ENCODE results near the gene COQ7.

The COQ7 gene

DNA sequence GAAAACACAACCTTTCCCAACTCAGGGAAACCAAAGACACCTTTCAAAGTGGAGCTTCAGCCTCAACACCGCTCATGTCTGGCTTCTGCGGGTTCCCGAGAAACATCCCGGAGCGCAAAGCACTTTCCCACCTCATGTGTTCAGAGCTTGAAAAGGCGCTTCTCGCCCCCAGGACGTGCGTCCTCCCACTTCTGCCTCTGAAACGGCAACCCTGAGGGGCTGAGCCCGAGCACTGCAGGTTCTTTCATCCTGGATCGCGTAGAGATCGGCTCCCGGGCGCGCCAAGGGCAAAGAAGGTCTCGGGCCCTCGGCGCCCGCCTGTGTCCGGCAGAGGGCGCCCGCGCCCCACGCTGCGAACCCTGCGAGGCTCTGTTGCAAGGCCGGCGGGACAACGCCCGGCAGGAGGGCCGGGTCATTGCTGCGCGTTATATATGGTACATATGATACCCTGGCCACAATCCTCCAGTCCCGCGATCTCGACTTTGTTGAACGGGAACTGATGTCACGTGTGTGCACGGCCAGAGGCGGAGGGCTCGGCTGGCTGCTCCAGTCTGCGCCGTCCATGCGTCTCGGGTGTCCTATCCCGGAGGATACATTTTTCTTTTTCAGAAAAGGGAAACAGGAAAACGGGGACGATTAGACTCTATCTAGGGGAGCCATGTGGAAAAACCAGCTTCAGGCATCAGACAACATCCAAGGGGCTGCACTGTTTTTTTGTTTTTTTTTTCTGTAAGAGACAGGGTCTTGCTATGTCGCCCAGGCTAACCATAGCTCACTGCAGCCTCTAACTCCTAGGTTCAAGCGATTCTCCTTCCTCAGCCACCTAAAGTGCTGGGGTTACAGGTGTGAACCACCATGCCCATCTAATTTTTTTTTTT is 19.1 kb downstream of the COQ7 start:
- peak; percentile 80 for DNase-seq

GRCh38 chr16:19088341-19088916 is 21.0 kb downstream of the COQ7 start:
- no peak for DNase-seq

GRCh38 chr16:19089410-19089955 is 22.1 kb downstream of the COQ7 start:
- DNase-seq: no peak

GRCh38 chr16:19090916-19091315 is 23.5 kb downstream of the COQ7 start:
- no peak for DNase-seq

DNA sequence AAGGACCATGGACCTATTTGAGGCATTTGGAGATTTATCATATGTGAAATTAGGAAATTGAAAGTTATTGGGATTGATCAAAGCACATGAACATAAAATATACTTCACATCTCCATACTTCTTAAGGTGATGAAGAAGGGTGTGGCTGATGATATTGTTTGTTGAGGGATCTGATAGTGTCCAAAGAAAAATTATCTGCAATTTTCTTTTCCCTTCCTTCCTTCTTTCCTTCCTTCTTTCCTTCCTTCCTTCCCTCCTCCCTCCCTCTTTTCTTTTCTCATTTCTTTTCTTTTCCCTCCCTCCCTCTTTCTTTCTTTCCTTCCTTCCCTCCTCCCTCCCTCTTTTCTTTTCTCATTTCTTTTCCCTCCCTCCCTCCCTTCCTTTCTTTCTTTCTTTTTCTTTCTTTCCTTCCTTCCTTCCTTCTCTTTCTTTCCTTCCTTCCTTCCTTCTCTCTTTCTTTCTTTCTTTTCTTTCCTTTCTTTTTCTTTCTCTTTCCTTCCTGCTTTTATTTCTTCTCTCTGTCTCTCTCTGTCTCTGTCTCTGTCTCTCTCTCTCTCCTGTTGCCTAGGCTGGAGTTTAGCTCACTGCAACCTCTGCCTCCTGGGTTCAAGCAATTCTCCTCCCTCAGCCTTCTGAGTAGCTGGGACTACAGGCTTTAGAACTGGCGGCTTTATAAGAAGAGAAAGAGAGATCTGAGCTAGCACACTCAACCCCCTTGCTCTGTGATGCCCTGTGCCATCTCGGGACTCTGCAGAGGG is 25.4 kb downstream of the COQ7 start:
- DNase-seq: no peak

DNA sequence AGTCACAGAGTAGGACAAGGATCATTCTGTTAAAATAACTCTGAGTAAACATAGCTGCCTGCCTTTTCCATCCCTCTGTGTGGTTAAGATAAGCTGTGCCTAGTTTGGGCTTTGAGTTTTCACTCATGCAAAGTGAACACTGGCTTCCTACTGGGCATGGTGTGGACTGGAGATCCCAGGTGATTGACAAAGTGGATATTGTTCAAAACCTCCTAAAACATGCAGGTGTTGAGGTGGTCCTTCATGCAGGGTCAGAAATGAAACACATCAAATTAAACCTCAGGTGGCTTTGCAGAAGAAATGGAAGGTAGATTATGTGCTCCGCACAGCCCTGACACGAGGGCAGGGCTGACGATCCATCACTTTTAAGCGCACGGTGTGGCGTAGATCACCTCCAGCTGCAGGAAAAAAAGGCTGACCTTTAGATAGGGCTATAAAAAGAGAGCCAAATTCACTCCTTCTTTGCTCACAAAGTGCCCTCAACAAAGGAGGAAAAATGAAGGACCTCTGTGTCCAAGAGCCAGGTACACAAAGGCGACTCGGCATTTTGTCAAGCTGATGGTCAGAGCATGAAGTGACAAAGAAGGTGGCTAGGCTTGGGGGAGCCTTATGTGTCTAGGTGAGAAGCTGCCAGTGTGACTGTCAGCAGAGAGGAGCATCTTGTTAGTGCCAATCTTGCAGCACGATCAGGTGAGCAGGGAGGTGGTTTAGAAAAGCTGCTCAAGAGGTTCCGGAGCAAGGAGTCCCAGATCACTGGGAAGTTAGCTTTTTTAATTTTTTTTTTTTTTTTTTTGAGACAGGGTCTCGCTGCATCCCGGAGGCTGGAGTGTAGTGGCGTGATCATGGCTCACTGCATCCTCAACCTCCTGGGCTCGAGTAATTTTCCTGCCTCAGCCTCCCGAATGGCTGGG is 26.5 kb downstream of the COQ7 start:
- DNase-seq: no peak

GRCh38 chr16:19094542-19095365 is 27.3 kb downstream of the COQ7 start:
- no peak for DNase-seq

DNA sequence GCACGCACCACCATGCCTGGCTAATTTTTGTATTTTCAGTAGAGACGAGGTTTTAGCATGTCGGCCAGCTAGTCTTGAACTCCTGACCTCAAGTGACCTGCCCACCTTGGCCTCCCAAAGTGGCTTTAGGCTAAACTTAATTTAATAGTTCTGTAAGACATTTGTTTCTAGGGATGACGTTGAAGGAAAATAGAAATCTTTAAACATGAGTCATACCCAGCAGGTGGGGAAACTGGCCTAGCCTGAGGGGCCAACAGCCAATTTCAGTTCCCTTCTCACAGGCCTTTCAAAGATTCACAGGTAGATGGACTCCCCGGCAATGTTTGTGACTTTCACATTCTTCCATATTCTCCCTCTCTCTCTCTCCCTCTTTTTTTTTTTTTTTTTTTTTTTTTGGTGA is 28.2 kb downstream of the COQ7 start:
- no peak for DNase-seq

DNA sequence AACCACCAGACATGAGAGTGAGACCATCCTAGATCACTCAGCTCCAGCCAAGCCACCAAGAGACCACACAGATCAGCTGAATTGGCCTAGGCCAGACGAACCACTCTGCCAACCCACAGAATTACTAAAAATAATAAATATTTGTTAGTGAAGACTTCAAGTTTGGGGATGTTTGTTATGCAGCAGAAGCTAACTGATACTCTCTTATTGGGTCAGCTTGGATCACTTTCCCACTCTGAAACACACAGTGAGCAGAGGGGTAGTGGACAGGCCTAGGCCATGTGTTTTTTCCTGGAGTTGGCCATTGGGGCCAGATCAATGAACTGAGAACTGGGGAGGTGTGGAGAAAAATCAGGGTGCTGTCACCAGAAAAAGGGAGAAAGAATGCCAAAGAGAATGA is 30.8 kb downstream of the COQ7 start:
- DNase-seq: no peak

DNA sequence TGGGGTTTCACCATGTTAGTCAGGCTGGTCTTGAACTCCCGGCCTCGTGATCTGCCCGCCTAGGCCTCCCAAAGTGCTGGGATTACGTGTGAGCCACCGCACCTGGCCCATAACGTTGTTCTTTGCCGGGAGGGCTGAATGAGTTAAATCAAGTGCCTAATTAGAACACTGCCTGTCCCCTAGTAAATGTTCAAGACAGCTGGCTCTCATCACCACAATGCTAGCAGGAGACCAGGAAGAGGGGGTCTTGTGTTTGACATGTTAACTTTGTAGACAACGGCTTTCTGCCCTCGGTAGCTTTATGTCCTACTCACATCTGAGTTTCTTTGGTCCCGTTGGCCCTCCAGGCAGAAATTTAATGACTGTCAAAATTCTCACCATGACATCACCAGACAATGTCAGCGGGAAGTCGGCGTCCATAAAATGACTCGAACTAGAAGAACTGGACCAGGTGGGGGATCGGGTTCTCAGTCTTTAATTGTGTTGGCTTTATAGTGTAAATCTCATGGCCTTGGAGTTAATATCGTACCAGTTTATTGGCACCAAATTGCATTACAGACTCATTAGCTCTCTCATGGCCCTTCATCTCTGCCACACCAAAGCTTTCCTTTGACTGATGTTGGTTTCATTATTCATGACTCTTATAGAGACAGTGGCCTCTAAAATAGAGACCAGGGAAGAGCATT is 34.9 kb downstream of the COQ7 start:
- no peak for DNase-seq

DNA sequence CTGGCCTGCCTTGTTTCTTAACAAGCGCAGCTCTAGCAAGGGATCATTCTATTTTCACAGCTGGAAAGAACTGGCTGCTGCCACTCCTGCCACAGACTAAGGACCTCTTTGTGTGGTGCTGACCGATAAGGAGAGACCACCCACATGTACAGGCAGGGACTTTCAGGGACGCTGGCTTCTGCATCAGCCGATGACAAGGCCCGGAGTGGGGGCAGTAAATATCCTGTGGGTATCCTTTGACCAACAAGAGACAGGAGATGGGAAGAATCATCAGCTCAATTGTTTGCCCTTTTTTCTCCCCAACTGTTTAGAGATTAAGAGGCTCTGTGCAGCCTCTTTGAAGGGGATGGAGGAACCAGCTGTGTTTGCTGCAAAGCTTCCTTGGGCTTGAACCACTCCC is 37.2 kb downstream of the COQ7 start:
- DNase-seq: no peak

GRCh38 chr16:19105131-19105530 is 37.7 kb downstream of the COQ7 start:
- DNase-seq: no peak

DNA sequence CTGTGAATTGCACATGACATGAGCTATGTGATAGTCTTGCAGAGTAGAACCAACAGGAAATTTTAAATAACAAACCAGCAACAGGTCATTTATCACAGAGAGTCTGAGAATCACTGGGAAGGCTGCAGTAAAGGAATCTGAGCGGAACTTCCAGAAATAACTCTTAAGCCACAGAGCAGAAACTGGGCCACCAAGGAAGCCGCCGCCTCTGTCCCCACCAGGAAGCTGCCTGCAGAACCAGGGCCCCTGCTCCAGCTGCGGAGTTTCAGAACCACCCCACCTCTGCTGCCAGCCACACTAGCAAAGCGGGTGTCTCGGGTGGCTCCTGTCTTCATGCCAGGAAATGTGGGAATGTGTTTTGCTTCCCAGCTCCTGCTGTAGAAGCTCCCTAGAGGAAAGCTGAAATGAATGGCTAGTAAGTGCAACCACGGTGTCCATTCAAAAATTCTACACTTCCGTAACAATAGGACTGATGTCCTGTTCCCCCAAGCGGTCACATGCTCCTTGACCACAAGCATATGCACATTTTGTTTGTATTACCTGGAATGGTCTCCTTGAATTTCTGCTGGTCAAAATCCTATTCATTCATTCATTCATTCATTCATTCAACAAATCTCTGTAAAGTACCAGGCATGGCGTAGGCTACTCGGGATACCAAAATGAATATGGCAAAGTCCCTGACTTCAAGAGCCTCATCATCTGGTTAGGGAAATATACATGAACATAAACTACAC is 38.6 kb downstream of the COQ7 start:
- no peak for DNase-seq

- no peak for DNase-seq
Observed at GRCh38 chr16:19106625-19107020, 39.2 kb downstream of the COQ7 start.

DNA sequence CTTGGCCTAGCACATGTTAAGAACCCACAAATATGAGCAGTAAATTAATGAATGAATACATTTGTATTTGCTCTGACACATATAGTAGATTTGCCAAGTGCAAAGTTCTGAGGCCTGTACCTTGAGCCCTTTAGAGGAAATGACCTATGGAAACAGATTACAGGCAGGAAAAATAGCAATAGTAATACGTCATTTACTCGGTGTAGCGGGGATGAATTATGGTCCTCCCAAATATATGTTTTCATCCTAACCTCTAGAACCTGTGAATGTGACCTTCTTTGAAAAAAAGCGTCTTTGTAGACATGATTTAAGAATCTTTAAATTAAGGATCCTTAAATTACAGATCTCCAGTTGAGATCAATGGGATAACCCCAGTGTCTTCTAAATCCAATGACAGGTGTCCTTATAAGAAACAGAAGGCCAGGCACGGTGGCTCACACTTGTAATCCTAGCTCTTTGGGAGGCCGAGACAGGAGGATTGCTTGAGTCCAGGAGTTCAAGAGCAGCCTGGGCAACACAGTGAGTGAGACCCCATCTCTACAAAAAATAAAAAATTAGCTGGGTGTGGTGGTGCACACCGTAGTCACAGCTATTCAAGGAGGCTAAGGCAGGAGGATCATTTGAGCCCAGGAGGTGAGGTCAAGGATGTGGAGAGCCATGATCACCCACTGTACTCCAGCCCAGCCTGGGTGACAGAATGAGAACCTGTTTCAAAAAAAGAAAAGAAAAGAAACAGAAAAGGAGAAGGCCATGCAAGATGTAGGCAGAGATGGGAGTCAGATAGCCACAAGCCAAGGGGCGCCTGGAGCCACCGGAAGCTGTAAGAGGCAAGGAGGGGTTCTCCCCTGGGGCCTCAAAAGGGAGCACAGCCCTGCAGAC is 41.2 kb downstream of the COQ7 start:
- no peak for DNase-seq

- no peak for DNase-seq
Observed at GRCh38 chr16:19109288-19109664, 41.9 kb downstream of the COQ7 start.

DNA sequence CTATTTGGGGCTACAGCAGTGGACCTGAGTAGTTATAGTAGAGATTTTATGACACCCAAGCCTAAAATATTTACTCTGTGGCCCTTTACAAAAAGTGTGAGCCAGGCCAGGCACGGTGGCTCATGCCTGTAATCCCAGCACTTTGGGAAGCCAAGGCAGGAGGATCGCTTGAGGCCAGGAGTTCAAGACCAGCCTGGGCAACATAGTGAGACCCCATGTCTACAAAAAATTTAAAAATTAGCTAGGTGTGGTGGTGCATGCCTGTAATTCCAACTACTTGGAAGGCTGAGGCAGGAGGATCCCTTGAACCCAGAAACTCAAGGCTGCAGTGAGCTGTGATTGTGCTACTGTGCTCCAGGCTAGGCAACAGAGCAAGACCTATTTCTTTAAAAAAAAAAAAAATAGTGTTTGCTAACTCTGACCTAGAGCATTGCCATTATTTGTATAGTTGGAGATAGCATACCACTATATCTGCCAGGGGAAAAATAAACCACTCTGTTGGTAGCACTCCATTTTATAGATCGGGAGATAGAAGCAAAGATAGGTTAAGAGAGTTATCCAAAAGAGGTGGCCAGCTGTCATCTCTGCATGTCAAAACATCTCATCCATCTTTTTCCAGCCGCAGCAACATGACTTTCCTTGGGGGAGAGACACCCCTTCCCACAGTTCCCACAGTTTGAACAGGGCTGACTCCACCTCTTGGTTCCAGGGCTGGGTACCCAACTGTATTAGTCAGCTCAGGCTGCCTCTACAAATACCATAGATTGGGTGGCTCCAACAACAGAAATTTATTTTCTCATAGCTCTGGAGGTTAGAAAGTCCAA is 43.3 kb downstream of the COQ7 start:
- DNase-seq: no peak

- no peak for DNase-seq
Observed at GRCh38 chr16:19112099-19112407, 44.6 kb downstream of the COQ7 start.
